ENCODE results near the gene SPRN. TPM values are rescaled to one million over a fixed set of nuclear protein-coding genes. Genes with fewer than 3 reads are reported as not detected.
"Not testable (repeated sequence)": the region's sequence is repeated elsewhere in the genome, so short reads cannot be mapped to it uniquely, and the experiment has no call there.

The SPRN gene
- total RNA-seq, 1 experiment from 2014 or later, result not detected

DNA sequence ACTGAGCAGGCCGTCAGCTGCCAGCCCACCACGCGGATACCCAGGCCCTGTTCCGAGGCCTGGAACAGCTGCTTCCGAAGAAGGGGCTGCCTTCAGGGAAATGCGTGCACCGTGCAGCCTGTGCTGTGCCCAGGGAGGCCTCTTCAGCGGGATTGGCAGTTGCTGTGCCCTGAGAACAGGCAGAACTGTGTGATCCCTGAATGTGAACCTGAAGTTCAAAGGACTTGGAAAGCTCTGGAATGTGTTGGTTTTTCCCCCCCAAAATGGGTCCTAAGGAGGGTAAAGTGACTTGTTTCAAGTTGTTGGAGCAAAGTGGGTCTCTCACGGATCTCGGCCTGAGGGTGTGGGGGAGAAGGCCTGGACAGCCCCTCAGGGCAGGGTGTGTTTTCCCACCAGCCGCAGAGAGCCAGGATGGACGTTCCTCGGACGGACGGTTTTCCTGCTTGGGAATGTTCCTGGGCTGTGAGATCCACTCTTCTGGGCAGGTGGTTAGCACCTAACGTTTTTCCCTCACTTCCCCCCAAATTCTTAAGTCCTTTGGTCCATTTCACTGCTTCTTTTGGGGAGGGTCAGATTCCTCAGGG, 2.1 kb downstream of the SPRN start:
- Histone ChIP-seq H3K36me3 (peaks cover 23% of the 10 kb centered on the region), H3K9me3 (no peaks in the 10 kb centered on the region), H3K4me3 (no peak overlapping the region), H3K27me3 (no peaks in the 10 kb centered on the region)
- DNase-seq, result no peak

DNA sequence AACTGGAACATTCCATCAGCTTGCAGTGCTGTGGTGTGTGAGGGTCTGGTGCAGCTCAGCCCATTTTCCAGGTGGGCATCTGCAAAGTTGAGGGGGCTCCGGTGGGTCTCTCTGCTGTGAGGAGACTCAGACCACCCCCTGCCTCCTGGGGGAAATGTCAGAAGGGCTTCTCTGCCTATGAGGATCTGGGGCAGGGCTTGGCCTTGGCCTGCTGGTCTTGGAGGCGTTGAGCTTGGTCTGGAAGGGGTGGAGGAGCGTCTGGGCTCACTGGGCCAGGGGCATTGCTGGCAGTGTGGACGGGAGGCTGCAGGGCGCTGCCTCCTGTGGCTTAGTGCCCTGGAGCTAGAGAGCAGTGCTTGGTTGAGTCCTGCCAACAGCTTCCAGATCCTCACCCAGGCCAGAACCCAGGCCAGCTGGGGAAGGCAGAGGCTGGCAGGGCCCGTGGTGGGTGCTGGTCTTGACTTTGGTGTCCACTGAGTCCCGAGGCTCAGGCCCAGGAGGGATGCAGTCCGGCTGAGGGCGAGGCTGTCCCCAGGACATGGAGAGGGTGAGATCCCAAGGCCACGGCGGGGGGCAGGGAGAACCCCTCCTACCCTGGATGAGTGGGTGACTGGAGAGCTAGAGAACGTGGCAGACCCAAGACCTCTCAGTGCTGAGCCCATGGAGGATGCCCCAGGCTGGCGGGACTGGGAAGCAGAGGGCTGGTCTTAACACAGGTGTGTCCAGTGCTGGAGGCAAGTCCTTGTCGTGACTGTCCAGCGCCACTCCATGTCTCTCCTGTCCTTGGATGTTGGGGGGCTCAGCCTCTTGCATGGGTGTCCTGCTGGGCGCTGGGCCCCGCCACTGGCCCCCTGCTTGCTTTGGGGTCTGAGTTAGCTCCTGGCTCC, 2.8 kb downstream of the SPRN start:
- DNase-seq, result no peak
- Histone ChIP-seq H3K9me3 (no peaks in the 10 kb centered on the region), H3K4me3 (no peak overlapping the region), H3K36me3 (peaks cover 23% of the 10 kb centered on the region), H3K27me3 (no peaks in the 10 kb centered on the region)

DNA sequence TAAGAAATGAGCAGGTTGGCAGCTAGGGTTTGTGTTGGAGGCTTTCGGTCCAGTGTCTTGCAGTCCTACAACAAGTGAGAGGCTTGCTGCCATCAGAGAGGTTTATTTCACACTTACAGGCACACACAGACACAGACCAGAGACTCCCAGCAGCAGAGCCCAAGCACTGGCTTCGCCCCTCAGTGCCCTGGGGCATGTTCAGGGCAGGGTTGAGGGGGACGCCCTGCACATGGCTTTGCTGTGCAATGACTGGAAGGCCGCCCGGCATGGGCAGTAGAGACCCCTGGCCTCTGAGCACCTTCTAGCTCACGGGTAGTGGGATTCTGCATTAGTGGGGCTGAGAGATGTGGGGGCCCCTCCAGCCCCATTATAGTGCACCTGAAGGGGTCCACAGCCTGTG, 3.8 kb downstream of the SPRN start:
- no peaks in the 10 kb centered on the region for H3K9me3 ChIP-seq
- no peaks in the 10 kb centered on the region for H3K27me3 ChIP-seq

DNA sequence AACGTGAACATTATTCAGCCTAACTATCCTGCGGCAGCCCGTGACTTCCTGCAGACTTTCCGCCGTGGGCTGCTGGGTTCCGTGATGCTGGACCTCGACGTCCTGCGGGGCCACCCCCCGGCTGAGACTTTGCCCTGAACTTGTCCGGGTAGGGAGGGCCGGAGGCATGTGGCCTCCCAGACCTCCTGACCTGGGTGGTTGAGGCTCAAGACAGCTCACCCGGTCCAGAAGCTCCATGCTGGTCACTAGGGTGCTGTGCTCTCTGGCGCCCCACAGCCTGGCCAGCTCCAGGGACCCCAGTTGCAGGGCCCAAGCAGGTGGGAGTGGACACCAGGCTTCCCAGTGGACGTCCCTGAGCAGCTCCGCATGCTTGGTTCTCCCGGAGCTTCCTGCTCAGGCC, 4.4 kb downstream of the SPRN start:
- no peak for DNase-seq
- H3K9me3 ChIP-seq, result no peaks in the 10 kb centered on the region
- no peak overlapping the region for H3K4me3 ChIP-seq
- H3K27me3 ChIP-seq, result no peaks in the 10 kb centered on the region
- H3K36me3 ChIP-seq, result peaks cover 30% of the 10 kb centered on the region

More for the DNA sequence above, 3.8 kb downstream of the SPRN start:
- H3K4me3 ChIP-seq, result no peak overlapping the region
- DNase-seq, result no peak
- peaks cover 25% of the 10 kb centered on the region for H3K36me3 ChIP-seq

DNA sequence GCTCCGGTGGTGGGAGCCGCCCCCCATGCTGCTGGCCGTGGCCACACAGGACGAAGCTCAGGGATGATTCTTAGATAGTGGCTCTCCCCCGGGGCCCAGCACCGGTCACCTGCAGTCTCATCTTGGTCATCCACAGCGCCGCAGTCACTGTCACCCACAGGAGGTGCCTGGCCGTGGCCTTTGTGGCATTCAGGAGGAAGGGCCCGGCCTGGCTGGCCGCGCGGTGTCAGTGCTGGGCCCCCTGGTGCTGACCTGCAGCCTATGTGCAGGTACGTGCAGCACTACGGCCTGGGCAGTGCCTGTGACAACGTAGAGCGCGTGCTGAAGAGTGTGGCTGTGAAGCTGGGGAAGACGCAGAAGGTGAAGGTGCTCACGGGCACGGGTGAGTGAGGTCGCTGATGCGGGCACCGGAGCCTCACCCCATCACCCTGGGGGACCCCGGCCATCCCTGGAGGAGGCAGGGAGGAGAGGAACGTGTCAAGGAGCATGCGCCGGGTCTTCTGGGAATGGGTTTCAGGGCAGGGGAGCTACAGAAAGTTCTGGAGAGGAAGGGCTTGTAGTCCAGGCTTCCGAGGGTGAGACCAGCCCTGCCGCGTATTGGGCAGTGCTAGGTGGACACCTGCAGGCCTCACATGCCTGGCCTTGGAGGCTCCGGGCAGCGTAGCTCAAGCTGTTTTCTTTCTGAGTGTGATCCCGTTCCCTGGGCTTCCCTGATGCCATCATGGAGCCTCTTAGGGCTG, 5.0 kb downstream of the SPRN start:
- no peak overlapping the region for H3K4me3 ChIP-seq
- peaks cover 35% of the 10 kb centered on the region for H3K36me3 ChIP-seq
- H3K9me3 ChIP-seq, result no peaks in the 10 kb centered on the region
- no peak for DNase-seq
- H3K27me3 ChIP-seq, result no peaks in the 10 kb centered on the region

DNA sequence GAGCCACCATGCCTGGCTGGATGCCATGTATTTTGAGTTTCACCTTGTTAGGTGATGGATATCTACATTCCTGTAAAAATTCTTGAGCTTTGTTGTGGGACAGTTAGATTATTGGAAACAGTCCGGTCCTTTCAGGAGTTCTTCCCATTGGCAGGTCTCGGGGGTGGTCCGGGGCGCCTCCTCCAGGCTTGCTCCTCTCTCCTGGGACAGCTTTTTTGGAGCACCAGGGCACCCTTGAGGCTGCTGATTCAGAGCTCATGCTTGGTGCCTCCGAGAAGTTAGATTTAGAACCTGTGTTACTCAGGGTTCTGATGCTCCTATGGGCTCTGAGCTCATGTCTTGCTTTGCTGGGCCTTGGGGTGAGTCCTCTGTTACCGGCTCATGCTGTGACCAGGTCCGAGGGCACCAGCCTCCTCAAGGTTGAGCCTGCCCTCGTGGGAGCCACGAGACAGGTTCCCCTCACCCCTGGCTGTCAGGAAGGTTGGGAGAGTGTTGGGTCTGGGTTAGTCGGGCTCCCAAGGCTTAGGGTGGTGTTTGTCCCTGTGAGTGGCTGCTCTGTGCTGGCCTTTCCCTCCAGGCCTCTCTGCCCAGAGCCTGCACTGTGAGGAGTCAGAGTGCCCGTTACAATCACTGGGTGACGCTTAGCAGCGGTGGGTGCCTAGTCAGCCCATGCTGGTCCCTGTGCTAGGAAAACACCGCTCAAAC, 6.0 kb downstream of the SPRN start:
- Histone ChIP-seq H3K9me3 (no peaks in the 10 kb centered on the region; the same call in 1 of the 2 replicates), H3K4me3 (no peak overlapping the region), H3K36me3 (peaks cover 40% of the 10 kb centered on the region), H3K27me3 (no peaks in the 10 kb centered on the region)
- DNase-seq, result no peak

DNA sequence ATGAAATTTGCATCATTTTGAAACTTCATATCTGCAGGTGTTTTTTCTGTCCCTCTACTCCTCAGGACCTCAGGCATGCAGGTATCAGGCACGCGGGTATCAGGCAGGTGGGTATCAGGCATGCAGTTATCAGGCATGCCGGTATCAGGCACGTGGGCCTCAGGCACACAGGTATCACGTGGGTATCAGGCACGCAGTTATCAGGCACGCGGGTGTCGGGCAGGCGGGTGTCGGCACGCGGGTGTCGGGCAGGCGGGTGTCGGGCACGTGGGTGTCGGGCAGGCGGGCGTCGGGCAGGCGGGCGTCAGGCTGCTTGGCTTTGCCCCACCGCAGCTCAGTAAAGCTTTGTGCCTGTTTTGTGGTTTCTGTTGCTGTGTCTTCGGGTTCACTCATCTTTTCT, 8.7 kb downstream of the SPRN start:
- Histone ChIP-seq H3K36me3 (peaks cover 66% of the 10 kb centered on the region), H3K27me3 (no peaks in the 10 kb centered on the region), H3K9me3 (peaks cover 15% of the 10 kb centered on the region), H3K4me3 (no peak overlapping the region)
- no peak for DNase-seq

DNA sequence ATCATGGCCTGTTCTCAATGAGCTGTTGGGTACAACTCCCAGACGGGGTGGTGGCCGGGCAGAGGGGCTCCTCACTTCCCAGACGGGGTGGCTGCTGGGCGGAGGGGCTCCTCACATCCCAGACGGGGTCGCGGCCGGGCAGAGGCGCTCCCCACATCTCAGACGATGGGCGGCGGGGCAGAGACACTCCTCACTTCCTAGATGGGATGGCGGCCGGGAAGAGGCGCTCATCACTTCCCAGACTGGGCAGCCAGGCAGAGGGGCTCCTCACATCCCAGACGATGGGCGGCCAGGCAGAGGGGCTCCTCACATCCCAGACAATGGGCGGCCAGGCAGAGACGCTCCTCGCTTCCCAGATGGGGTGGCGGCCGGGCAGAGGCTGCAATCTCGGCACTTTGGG, 10.0 kb downstream of the SPRN start:
- peaks cover 71% of the 10 kb centered on the region for H3K36me3 ChIP-seq
- H3K4me3 ChIP-seq, DNase-seq, H3K27me3 ChIP-seq: not testable (repeated sequence)
- H3K9me3 ChIP-seq, result peaks cover 21% of the 10 kb centered on the region

DNA sequence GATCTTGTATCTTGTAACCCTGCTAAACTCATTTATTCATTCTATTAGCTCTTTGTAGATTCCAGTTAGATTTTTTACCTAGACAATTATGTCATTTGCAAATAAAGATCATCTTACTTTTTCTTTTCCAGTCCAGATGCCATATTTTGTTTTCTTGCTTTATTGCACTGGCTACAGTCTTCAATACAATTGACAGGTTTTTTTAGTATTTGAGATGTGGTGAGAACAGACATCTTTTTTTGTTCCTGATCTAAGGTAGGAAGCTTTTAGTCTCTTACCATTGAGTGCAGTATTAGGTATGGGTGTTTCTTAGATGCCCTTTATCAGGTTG, 12.1 kb downstream of the SPRN start:
- H3K9me3 ChIP-seq, result peaks cover 29% of the 10 kb centered on the region
- H3K4me3 ChIP-seq, result no peak overlapping the region
- no peaks in the 10 kb centered on the region for H3K27me3 ChIP-seq
- DNase-seq, result no peak
- H3K36me3 ChIP-seq, result peaks cover 77% of the 10 kb centered on the region

DNA sequence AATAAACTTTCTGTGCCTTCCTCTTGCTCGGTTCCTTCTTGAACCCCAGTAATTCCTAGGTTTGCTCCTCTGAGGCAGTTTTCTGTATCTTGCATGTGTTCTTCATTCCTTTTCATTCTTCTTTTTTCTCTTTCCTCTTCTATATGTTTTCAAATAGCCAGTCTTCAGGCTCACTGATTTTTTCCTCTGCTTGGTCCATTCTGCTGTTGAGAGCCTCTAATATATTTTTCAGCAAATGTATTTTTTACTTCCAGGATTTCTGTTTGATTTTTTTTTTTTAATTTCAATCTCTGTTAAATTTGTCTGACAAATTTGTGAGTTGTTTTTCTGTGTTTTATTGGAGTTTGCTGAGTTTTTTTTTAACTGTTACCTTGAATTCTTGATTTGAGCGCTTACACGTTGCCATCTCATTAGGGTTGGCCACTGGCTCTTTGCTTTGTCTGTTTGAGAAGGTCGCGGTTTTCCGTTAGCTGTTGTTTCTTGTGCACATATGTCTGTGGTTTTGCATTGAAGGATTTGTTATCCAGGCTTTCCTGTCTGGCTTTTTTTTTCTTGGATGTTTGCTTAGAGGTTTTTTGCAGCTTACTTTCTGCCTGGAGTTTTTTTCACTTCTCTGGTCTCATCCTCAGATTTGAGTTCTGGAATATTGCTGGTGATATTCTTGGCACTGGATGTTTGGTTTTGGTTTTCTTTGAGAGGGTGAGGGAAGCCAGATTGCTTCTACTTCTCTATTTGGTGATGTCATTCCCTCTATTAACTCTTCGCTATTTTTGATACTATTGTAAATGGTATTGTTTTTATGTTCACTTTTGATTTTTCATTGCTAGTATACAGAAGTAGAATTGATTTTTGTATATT, 12.7 kb downstream of the SPRN start:
- Histone ChIP-seq H3K36me3 (peaks cover 82% of the 10 kb centered on the region), H3K27me3 (no peaks in the 10 kb centered on the region), H3K9me3 (peaks cover 29% of the 10 kb centered on the region), H3K4me3 (no peak overlapping the region)
- DNase-seq, result no peak

DNA sequence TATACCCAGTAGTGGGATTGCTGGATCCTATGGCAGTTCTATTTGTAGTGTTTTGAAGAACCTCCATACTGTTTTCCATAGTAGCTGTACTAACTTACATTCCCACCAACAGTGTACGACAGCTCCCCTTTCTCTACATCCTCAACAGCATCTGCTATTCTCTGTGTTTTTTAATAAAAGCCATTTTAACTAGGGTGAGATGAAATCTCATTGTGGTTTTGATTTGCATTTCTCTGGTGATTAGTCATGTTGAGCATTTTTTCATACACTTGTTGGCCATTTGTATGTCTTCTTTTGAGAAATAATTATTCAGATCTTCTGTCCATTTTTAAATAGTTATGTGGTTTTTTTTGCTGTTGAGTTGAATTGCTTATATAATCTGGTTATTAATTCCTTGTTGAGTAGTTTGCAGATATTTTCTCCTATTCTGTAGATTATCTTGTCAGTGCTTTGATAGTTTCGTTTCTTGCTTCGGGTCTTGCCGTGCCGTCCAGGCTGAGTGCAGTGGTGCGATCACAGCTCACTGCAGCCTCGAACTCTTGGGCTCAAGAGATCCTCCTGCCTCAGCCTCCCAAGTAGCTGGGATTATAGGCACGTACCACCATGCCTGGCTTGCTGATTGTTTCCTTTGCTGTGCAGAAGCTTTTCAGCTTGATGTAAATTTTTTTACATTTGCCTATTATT, 18.4 kb downstream of the SPRN start:
- H3K36me3 ChIP-seq, result peaks cover 77% of the 10 kb centered on the region
- H3K9me3 ChIP-seq, result peaks cover 17% of the 10 kb centered on the region
- DNase-seq, result no peak
- H3K27me3 ChIP-seq, result no peaks in the 10 kb centered on the region
- no peak overlapping the region for H3K4me3 ChIP-seq

DNA sequence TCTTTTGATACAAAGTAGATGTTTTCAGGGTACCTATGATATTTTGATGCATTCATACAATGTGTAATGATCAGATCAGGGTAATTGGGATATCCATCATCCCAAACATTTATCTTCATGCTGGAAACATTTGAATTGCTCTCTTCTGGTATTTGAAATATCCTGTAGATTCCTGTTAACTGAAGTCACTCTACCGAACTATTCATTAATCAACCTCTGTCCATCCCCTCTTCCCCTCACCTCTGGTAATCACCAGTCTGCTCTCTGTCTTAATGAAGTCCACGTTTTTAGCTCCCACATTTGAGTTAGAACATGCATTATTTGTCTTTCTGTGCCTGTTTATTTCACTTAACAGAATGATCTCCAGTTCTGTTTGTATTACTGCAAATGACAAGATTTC, 19.2 kb downstream of the SPRN start:
- DNase-seq, result no peak
- H3K36me3 ChIP-seq, result peaks cover 77% of the 10 kb centered on the region
- peaks cover 14% of the 10 kb centered on the region for H3K9me3 ChIP-seq
- no peak overlapping the region for H3K4me3 ChIP-seq
- no peaks in the 10 kb centered on the region for H3K27me3 ChIP-seq

DNA sequence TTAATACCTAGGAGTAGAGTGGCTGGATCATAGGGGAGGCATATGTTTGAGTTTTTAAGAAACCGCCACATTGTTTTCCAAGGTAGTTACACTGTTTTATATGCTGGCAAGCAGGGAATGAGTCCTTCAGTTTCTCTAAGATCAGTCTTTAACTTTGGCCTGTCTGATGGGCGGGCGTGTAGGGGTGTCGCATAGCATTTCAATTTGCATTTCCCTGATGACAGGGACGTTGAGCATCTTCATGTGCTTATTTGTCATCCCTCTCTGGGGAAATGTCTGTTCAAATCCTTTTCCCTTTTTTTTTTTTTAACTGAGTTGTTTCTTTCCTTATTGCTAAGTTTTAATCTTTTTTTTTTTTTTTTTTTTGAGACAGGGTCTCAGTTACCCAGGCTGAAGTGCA, 20.6 kb downstream of the SPRN start:
- Histone ChIP-seq H3K9me3 (peaks cover 7% of the 10 kb centered on the region; the same call in 1 of the 2 replicates), H3K36me3 (peaks cover 75% of the 10 kb centered on the region), H3K4me3 (no peak overlapping the region), H3K27me3 (no peaks in the 10 kb centered on the region)
- DNase-seq, result no peak

DNA sequence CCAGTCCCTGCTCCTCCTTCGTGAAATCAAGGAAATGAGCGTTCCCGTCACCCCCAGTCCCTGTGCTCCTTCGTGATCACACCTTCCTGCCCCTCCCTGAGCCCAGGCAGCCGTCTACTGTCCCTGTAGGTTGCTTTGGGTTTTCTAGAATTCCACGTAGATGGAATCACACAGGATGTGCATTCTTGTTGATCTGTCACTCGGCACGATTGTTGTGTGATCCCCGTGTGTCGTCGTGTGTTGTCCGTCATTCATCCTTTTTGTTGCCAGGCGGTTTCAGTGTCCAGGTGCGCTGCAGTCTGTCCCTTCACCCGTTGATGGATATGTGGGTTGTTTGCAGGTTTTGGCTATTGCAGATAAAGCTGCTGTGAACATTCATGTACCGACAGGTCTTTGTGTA, 21.1 kb downstream of the SPRN start:
- no peaks in the 10 kb centered on the region for H3K27me3 ChIP-seq
- peaks cover 75% of the 10 kb centered on the region for H3K36me3 ChIP-seq
- peaks cover 4% of the 10 kb centered on the region; the same call in 1 of the 2 replicates for H3K9me3 ChIP-seq
- no peak overlapping the region for H3K4me3 ChIP-seq
- no peak for DNase-seq

DNA sequence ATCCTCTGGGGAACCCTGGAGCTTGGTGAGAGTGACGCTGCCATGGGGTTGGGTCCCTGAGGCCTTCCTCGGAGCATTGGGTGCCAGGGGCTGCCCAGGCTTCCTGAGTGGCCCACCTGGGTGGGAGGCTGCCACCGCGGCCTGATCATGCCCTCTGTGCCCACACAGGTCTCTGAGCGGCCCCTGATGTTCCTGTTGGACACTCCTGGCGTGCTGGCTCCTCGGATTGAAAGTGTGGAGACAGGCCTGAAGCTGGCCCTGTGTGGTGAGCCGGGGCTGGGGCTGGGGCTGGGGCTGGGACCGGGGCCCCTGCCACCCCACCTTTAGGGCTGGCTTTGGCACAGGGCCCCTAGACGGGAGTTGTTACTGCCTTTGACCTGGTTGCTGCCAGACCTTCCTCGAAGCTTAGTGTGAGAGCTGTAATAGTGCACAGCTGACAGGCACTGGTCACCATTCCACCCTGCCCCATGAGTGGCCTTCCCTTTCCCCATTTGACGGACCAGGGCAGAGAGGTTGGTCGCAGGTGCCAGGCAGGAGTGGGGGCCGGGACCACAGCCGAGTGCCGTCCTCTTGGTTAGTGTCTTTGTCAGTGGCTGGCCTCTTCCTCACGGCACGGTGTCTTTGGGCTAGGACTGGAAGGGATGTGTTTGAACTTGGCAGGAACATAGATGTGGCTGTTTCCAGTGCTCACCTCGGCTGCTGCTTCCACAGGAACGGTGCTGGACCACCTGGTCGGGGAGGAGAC, 22.3 kb downstream of the SPRN start:
- Histone ChIP-seq H3K36me3 (peaks cover 69% of the 10 kb centered on the region), H3K9me3 (no peaks in the 10 kb centered on the region), H3K4me3 (no peak overlapping the region), H3K27me3 (no peaks in the 10 kb centered on the region)
- DNase-seq, result no peak
